HL-60 (cell line): ENCODE measurements around the gene DNAJB7.

ENCODE experiments used
- DNase-seq, 2 experiments: peaks; one replicate each; pipeline ENCODE4 v3.0.0-alpha.2; 2010 to 2020; ENCODE audit warnings: low read depth in 1 of 2, low spot score in 1 of 2
- H3K27ac ChIP-seq: fragments of 250-450 bp; sonication (Bioruptor Pico); replicated peaks from 2 replicates; pipeline ENCODE4 v1.5.1; 2020; ENCODE audit warnings: mild to moderate bottlenecking, moderate library complexity
- H3K27me3 ChIP-seq: fragments of 250-450 bp; sonication (Bioruptor Pico); 2 replicates; pipeline ENCODE4 v1.5.1; 2021; ENCODE audit warnings: mild to moderate bottlenecking, moderate library complexity; ENCODE audit not compliant: insufficient read depth, poor library complexity, severe bottlenecking
- H3K4me3 ChIP-seq: replicated peaks from 2 replicates; pipeline ENCODE4 v1.5.1; 2011; ENCODE audit warnings: mild to moderate bottlenecking, control low read depth, low read length; ENCODE audit not compliant: insufficient read depth
- CTCF ChIP-seq: IDR thresholded peaks from one replicate; pipeline ENCODE4 v1.5.1; 2011; ENCODE audit warnings: low read length, control low read depth, inconsistent platforms; ENCODE audit not compliant: insufficient read depth
- GABPA ChIP-seq: IDR thresholded peaks from 2 replicates; pipeline ENCODE4 v1.6.1; 2012; ENCODE audit warnings: low read depth
- POLR2AphosphoS5 ChIP-seq: IDR thresholded peaks from 2 replicates; pipeline ENCODE4 v1.6.1; 2012; ENCODE audit warnings: low read depth
- REST ChIP-seq: IDR thresholded peaks from 2 replicates; pipeline ENCODE4 v1.6.1; 2012; ENCODE audit warnings: low read depth; ENCODE audit not compliant: insufficient replicate concordance
- SPI1 ChIP-seq: IDR thresholded peaks from 2 replicates; pipeline ENCODE4 v1.6.1; 2012; ENCODE audit warnings: low read depth, mild to moderate bottlenecking, borderline replicate concordance

The DNAJB7 gene

DNA sequence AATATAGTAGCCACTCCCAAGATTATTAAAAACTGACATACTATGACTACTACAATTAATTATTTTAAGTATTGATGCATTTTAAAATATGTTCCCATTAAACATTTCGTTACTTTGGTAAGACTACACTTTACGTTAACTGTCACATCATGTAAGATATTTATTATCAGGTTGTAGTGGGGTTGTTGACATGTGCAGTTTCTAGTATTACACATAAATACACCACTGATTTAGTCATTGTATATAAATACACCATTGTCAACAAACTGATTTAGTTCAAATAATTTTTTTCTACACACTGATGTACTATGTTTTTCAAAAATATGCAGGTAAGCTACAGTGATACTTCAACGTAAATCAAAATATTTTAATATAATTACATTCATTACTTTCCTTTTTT lies 17.0 kb downstream of the DNAJB7 start:
- TF ChIP-seq GABPA (no peak), SPI1 (no peak), CTCF (no peak), POLR2AphosphoS5 (no peak), REST (no peak)

GRCh38 chr22:40838486-40838885 lies 23.4 kb downstream of the DNAJB7 start:
- Histone ChIP-seq H3K27me3 (no peaks in the 10 kb centered on the region), H3K27ac (no peak overlapping the region), H3K4me3 (no peak overlapping the region)
- no peak for TF ChIP-seq GABPA
- DNase-seq: no peak

More for the DNA sequence above, 17.0 kb downstream of the DNAJB7 start:
- Histone ChIP-seq H3K27ac (no peak overlapping the region), H3K27me3 (no peaks in the 10 kb centered on the region), H3K4me3 (no peak overlapping the region)
- no peak for DNase-seq

DNA sequence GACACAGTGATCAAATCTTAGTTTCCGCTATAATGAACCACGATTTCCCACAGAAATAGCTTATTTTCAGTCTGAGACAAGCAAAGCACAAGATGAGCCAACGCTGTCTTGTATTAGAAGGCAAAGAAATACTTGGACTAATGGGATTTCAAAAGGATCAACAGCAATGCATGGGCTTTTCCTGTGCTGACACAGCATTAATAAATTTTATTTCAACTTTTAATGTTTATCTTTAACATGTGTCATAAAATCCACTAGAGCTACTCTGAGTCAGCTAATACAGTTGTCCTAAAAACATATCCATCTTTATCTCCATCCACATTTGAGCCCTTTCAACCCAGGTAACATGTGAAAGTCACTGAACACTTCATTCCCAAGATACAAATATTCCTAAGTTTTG lies 27.3 kb downstream of the DNAJB7 start:
- H3K4me3 ChIP-seq: no peak overlapping the region
- H3K27ac ChIP-seq: no peak overlapping the region
- no peak for TF ChIP-seq SPI1
- TF ChIP-seq REST: no peak
- TF ChIP-seq POLR2AphosphoS5: no peak
- no peak for TF ChIP-seq GABPA
- TF ChIP-seq CTCF: no peak
- H3K27me3 ChIP-seq: no peaks in the 10 kb centered on the region
- DNase-seq: no peak

DNA sequence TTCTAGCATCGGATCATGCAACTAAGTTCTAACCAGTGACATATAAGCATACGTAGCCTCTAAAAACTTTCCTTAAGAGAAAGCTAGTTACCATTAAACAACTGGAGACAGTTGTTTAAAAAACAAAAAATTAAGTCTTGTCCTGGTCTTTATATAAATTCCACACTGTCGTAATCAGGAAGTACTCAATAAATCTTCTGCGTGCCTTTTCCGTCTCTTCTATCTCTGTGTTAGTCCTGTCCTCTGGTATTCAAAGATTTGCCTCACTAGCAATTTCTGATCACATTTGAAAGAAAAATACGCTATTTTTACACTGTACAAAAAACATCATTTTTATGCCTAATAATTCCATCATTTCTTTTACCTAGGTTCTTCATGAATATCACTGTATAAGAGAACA lies 32.8 kb downstream of the DNAJB7 start:
- no peak for DNase-seq

More for the DNA sequence above, 32.8 kb downstream of the DNAJB7 start:
- Histone ChIP-seq H3K27me3 (no peaks in the 10 kb centered on the region), H3K4me3 (no peak overlapping the region), H3K27ac (no peak overlapping the region)
- TF ChIP-seq CTCF (no peak), REST (no peak), POLR2AphosphoS5 (no peak), SPI1 (no peak), GABPA (no peak)
